Measurements from ENCODE around the gene ARMC3. TPM values are rescaled to one million over a fixed set of nuclear protein-coding genes. Genes with fewer than 3 reads are reported as not detected.

Gene ARMC3
- total RNA-seq, 1 experiment from 2014 or later: not detected

- intact Hi-C loops (cut with micrococcal nuclease; ENCODE audit: unreplicated experiment): no loop called here
- no peak for TF ChIP-seq EZH2 (IDR thresholded peaks at IDR 0.05; ENCODE audit: borderline replicate concordance, low read depth, low read length, poor library complexity, severe bottlenecking)
- no peak for TF ChIP-seq CTCF (conservative IDR thresholded peaks at IDR 0.05; ENCODE audit: low read depth, low read length)
- Histone ChIP-seq H3K27ac (ENCODE audit: low read depth, low read length, poor library complexity, severe bottlenecking) (no peak overlapping the region), H3K36me3 (ENCODE audit: insufficient read depth, low read length, poor library complexity, severe bottlenecking) (no peaks in the 10 kb centered on the region), H3K4me3 (ENCODE audit: low read depth, low read length, poor library complexity, severe bottlenecking) (no peak overlapping the region), H3K27me3 (replicated peaks; ENCODE audit: insufficient read depth, low read depth, low read length, poor library complexity) (peaks cover 14% of the 10 kb centered on the region), H3K9me3 (ENCODE audit: low read depth, low read length, poor library complexity, severe bottlenecking) (no peaks in the 10 kb centered on the region), H3K4me1 (ENCODE audit: insufficient read depth, low read length, poor library complexity, severe bottlenecking) (no peaks in the 10 kb centered on the region)
- DNase-seq (ENCODE audit: low spot score): no peak
- no TSS peak for BruUV-seq (replicated peaks)
- ChIA-PET POLR2A (ENCODE audit: low non-redundant PET) (no interaction called here), CTCF (no interaction called here)
These were observed 70.2 kb downstream of the ARMC3 start for GRCh38 chr10:22998091-22998490.

GRCh38 chr10:22999942-23000341 lies 72.1 kb downstream of the ARMC3 start:
- TF ChIP-seq CTCF (conservative IDR thresholded peaks at IDR 0.05; ENCODE audit: low read depth, low read length) (no peak), EZH2 (IDR thresholded peaks at IDR 0.05; ENCODE audit: borderline replicate concordance, low read depth, low read length, poor library complexity, severe bottlenecking) (no peak)
- H3K4me3 ChIP-seq (ENCODE audit: low read depth, low read length, poor library complexity, severe bottlenecking): no peak overlapping the region
- no TSS peak for BruUV-seq (replicated peaks)
- H3K9me3 ChIP-seq (ENCODE audit: low read depth, low read length, poor library complexity, severe bottlenecking): no peaks in the 10 kb centered on the region
- POLR2A ChIA-PET (ENCODE audit: low non-redundant PET): no interaction called here
- DNase-seq (ENCODE audit: low spot score): no peak
- H3K36me3 ChIP-seq (ENCODE audit: insufficient read depth, low read length, poor library complexity, severe bottlenecking): no peaks in the 10 kb centered on the region
- H3K27ac ChIP-seq (ENCODE audit: low read depth, low read length, poor library complexity, severe bottlenecking): no peak overlapping the region
- H3K4me1 ChIP-seq (ENCODE audit: insufficient read depth, low read length, poor library complexity, severe bottlenecking): no peaks in the 10 kb centered on the region
- CTCF ChIA-PET: no interaction called here
- H3K27me3 ChIP-seq (replicated peaks; ENCODE audit: insufficient read depth, low read depth, low read length, poor library complexity): peaks cover 9% of the 10 kb centered on the region
- intact Hi-C loops (cut with micrococcal nuclease; ENCODE audit: unreplicated experiment): no loop called here

- POLR2A ChIA-PET (ENCODE audit: low non-redundant PET): no interaction called here
- Histone ChIP-seq H3K36me3 (ENCODE audit: insufficient read depth, low read length, poor library complexity, severe bottlenecking) (no peaks in the 10 kb centered on the region), H3K27ac (ENCODE audit: low read depth, low read length, poor library complexity, severe bottlenecking) (no peak overlapping the region), H3K4me3 (ENCODE audit: low read depth, low read length, poor library complexity, severe bottlenecking) (no peak overlapping the region), H3K4me1 (ENCODE audit: insufficient read depth, low read length, poor library complexity, severe bottlenecking) (no peaks in the 10 kb centered on the region), H3K27me3 (replicated peaks; ENCODE audit: insufficient read depth, low read depth, low read length, poor library complexity) (no peaks in the 10 kb centered on the region), H3K9me3 (ENCODE audit: low read depth, low read length, poor library complexity, severe bottlenecking) (no peaks in the 10 kb centered on the region)
- intact Hi-C loops (cut with micrococcal nuclease; ENCODE audit: unreplicated experiment): no loop called here
- CTCF ChIA-PET: no interaction called here
- BruUV-seq (replicated peaks): no TSS peak
- DNase-seq (ENCODE audit: low spot score): no peak
- TF ChIP-seq CTCF (conservative IDR thresholded peaks at IDR 0.05; ENCODE audit: low read depth, low read length) (no peak), EZH2 (IDR thresholded peaks at IDR 0.05; ENCODE audit: borderline replicate concordance, low read depth, low read length, poor library complexity, severe bottlenecking) (no peak)
These were observed 74.2 kb downstream of the ARMC3 start for GRCh38 chr10:23001901-23002516.

Data from A673 (cell line).